SK-N-SH treated with all-trans-retinoic acid at 6 μM for 48 hours (cell line): ENCODE measurements around the gene GRIK5.

ENCODE experiments used
- ATAC-seq: fragments of 200-7000 bp; cut with Tn5 transposase; 3 replicates; pipeline ENCODE4 v1.9.1; 2020; ENCODE audit warnings: mild to moderate bottlenecking, moderate library complexity
- BACH2 ChIP-seq: fragments of 250-450 bp; sonication (Bioruptor Pico); IDR thresholded peaks from 2 replicates; pipeline ENCODE4 v1.9.0; 2021; ENCODE audit warnings: mild to moderate bottlenecking, borderline replicate concordance
- CREB5 ChIP-seq: fragments of 250-450 bp; sonication (Bioruptor Pico); IDR thresholded peaks from 2 replicates; pipeline ENCODE4 v1.5.1; 2020; ENCODE audit warnings: low read depth, mild to moderate bottlenecking, moderate library complexity
- CSDC2 ChIP-seq: fragments of 250-450 bp; sonication (Bioruptor Pico); IDR thresholded peaks from 2 replicates; pipeline ENCODE4 v1.5.0; 2020; ENCODE audit warnings: mild to moderate bottlenecking, moderate library complexity
- ESRRG ChIP-seq: fragments of 250-450 bp; sonication (Bioruptor Pico); IDR thresholded peaks from 2 replicates; pipeline ENCODE4 v1.6.1; 2021; ENCODE audit warnings: mild to moderate bottlenecking
- GLIS3 ChIP-seq: fragments of 250-450 bp; sonication (Bioruptor Pico); IDR thresholded peaks from 2 replicates; pipeline ENCODE4 v1.5.0; 2020; ENCODE audit warnings: mild to moderate bottlenecking, moderate library complexity
- ISL1 ChIP-seq: fragments of 250-450 bp; sonication (Bioruptor Pico); IDR thresholded peaks from 2 replicates; pipeline ENCODE4 v2.1.2; 2022; ENCODE audit warnings: mild to moderate bottlenecking, moderate library complexity
- OSR1 ChIP-seq: fragments of 250-450 bp; sonication (Bioruptor Pico); IDR thresholded peaks from 2 replicates; pipeline ENCODE4 v1.8.0; 2022; ENCODE audit warnings: moderate library complexity, mild to moderate bottlenecking, inconsistent platforms
- PPARA ChIP-seq: fragments of 250-450 bp; sonication (Bioruptor Pico); IDR thresholded peaks from 2 replicates; pipeline ENCODE4 v1.5.0; 2020; ENCODE audit warnings: mild to moderate bottlenecking, borderline replicate concordance
- RARB ChIP-seq: fragments of 250-450 bp; sonication (Bioruptor Pico); IDR thresholded peaks from 2 replicates; pipeline ENCODE4 v1.8.0; 2021; ENCODE audit warnings: mild to moderate bottlenecking, moderate library complexity
- SNAI2 ChIP-seq: fragments of 250-450 bp; sonication (Bioruptor Pico); IDR thresholded peaks from 2 replicates; pipeline ENCODE4 v1.5.0; 2020; ENCODE audit warnings: mild to moderate bottlenecking, moderate library complexity
- TCF4 ChIP-seq: fragments of 250-450 bp; sonication (Bioruptor Pico); IDR thresholded peaks from 2 replicates; pipeline ENCODE4 v1.8.0; 2021; ENCODE audit warnings: mild to moderate bottlenecking, moderate library complexity, borderline replicate concordance
- TOX ChIP-seq: fragments of 250-450 bp; sonication (Bioruptor Pico); IDR thresholded peaks from 2 replicates; pipeline ENCODE4 v1.8.0; 2021; ENCODE audit warnings: mild to moderate bottlenecking, moderate library complexity, borderline replicate concordance
- TSHZ2 ChIP-seq: fragments of 250-450 bp; sonication (Bioruptor Pico); IDR thresholded peaks from 2 replicates; pipeline ENCODE4 v1.5.0; 2020; ENCODE audit warnings: mild to moderate bottlenecking, moderate library complexity
- ZC3H10 ChIP-seq: fragments of 250-450 bp; sonication (Bioruptor Pico); IDR thresholded peaks from 2 replicates; pipeline ENCODE4 v1.5.1; 2021; ENCODE audit warnings: mild to moderate bottlenecking, moderate library complexity
- ZFP3 ChIP-seq: fragments of 250-450 bp; sonication (Bioruptor Pico); IDR thresholded peaks from 2 replicates; pipeline ENCODE4 v1.5.0; 2020; ENCODE audit warnings: mild to moderate bottlenecking, moderate library complexity
- ZFP30 ChIP-seq: fragments of 450-650 bp; formaldehyde crosslinking; IDR thresholded peaks from 2 replicates; pipeline ENCODE4 v1.5.0; 2022; ENCODE audit warnings: mild to moderate bottlenecking, moderate library complexity
- ZNF565 ChIP-seq: fragments of 450-650 bp; formaldehyde crosslinking; conservative IDR thresholded peaks from 2 replicates; pipeline ENCODE4 v1.5.0; 2020; ENCODE audit warnings: low read depth, mild to moderate bottlenecking, moderate library complexity
- ZNF70 ChIP-seq: fragments of 450-650 bp; formaldehyde crosslinking; IDR thresholded peaks from 2 replicates; pipeline ENCODE4 v1.5.0; 2020; ENCODE audit warnings: mild to moderate bottlenecking, moderate library complexity
- ZNF8 ChIP-seq: fragments of 450-650 bp; formaldehyde crosslinking; IDR thresholded peaks from 2 replicates; pipeline ENCODE4 v1.5.0; 2020; ENCODE audit warnings: mild to moderate bottlenecking, moderate library complexity
- TF ChIP-seq, protein P1 (sequence below): fragments of 250-450 bp; sonication (Bioruptor Pico); IDR thresholded peaks from 2 replicates; pipeline ENCODE4 v1.8.0; 2020; ENCODE audit warnings: mild to moderate bottlenecking, moderate library complexity, borderline replicate concordance

Gene GRIK5

DNA sequence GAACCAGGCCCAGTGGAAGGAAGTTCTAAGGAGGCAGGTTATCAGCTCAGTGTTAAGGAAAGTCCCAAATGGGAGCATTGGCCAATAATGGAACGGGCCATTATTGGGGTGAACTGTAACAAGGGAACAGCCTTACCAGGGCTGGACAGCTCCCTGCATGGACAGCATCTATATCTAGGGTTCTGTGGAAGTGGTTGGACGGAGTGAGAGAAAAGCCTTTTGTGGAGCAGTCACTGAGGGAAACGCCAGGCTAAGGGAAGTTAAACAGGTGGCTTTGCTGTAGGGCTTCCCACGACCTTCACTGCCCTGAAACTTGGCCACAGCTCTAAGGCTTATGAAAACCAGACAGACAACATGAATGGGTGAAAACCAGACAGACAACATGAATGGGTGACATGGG, 45.2 kb upstream of the GRIK5 start:
- no peak for TF ChIP-seq CREB5 (CRISPR knock-in tag)
- ATAC-seq: 0 out of 3 replicates have a peak, but pooled peaks have one; percentile 10

GRCh38 chr19:42114412-42114811, 44.4 kb upstream of the GRIK5 start:
- TF ChIP-seq ZNF70: no peak
- TF ChIP-seq ESRRG (CRISPR knock-in tag): no peak
- no peak for TF ChIP-seq ZFP30
- TF ChIP-seq GLIS3 (CRISPR knock-in tag): no peak
- TF ChIP-seq TSHZ2 (CRISPR knock-in tag): no peak
- no peak for TF ChIP-seq CSDC2
- no peak for TF ChIP-seq ZNF565 (CRISPR knock-in tag)
- no peak for TF ChIP-seq SNAI2 (CRISPR knock-in tag)
- no peak for TF ChIP-seq OSR1 (CRISPR knock-in tag)
- no peak for ATAC-seq

DNA sequence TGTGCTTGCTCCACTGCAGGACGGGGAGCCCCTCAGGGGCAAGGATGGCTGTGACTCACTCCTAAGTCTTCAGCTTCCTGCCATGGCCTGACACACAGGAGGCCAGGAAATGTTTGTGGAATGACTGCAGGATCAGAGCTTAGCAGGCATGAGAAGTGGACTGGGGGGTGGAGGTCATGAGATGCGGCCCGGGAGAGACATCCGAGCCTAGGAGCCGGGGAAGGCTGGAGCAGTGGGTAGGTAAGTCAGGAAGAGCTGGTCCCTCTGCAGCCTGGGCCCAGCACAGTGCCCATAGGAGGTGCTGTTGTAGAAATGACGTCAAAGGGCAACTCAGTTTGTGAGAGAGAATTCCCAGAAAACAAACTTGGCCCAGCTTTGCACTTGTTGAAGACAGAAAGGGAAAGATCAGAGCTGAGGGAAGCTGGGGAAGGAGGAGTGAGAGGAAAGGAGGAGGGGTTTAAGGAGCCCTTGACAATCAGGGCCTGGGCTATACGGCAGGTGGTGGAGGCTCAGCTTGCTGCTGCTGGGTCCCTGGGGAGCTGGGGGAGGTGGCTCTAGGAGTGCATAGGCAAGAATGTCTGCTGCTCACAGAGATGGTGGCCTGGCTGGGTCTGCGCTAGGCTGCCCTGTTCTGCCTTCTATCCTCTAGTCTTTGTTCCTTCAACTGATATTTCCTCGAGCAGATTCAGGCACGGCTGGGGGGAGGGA, 43.8 kb upstream of the GRIK5 start:
- ATAC-seq: peak; percentile 90
- TF ChIP-seq ZFP3 (CRISPR knock-in tag) (no peak), OSR1 (CRISPR knock-in tag) (no peak), TSHZ2 (CRISPR knock-in tag) (no peak), TOX (CRISPR knock-in tag) (no peak), ZFP30 (no peak), TCF4 (CRISPR knock-in tag) (no peak), SNAI2 (CRISPR knock-in tag) (no peak), RARB (CRISPR knock-in tag) (no peak), ZNF8 (CRISPR knock-in tag) (no peak), ISL1 (no peak), CREB5 (CRISPR knock-in tag) (no peak), BACH2 (CRISPR knock-in tag) (no peak), GLIS3 (CRISPR knock-in tag) (no peak), CSDC2 (no peak), ZC3H10 (CRISPR knock-in tag) (no peak), ZNF70 (no peak), PPARA (CRISPR knock-in tag) (no peak)
- TF ChIP-seq, protein P1, sequence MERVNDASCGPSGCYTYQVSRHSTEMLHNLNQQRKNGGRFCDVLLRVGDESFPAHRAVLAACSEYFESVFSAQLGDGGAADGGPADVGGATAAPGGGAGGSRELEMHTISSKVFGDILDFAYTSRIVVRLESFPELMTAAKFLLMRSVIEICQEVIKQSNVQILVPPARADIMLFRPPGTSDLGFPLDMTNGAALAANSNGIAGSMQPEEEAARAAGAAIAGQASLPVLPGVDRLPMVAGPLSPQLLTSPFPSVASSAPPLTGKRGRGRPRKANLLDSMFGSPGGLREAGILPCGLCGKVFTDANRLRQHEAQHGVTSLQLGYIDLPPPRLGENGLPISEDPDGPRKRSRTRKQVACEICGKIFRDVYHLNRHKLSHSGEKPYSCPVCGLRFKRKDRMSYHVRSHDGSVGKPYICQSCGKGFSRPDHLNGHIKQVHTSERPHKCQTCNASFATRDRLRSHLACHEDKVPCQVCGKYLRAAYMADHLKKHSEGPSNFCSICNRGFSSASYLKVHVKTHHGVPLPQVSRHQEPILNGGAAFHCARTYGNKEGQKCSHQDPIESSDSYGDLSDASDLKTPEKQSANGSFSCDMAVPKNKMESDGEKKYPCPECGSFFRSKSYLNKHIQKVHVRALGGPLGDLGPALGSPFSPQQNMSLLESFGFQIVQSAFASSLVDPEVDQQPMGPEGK (CRISPR knock-in tag): no peak
